Cerebellar nuclear complex (tissue), 1 donor: ENCODE data around the gene HTR1E.
"Not testable (repeated sequence)": the region's sequence is repeated elsewhere in the genome, so short reads cannot be mapped to it uniquely, and the experiment has no call there.

ENCODE experiments used
- DNase-seq, 2 experiments: peaks; one replicate each; lab custom pipeline; 2025; lab: John Stamatoyannopoulos, UW

HTR1E gene

GRCh38 chr6:86973088-86973487 is 35.8 kb downstream of the HTR1E start:
- DNase-seq: no peak

- DNase-seq: no peak
Measured at GRCh38 chr6:86978251-86978650, 40.9 kb downstream of the HTR1E start.

- no peak for DNase-seq
Measured at GRCh38 chr6:87001494-87001893, 64.2 kb downstream of the HTR1E start.

GRCh38 chr6:87002391-87002790 is 65.1 kb downstream of the HTR1E start:
- DNase-seq: not testable (repeated sequence)

GRCh38 chr6:87006541-87006940 is 69.2 kb downstream of the HTR1E start:
- not testable (repeated sequence) for DNase-seq

GRCh38 chr6:87009581-87009980 is 72.3 kb downstream of the HTR1E start:
- DNase-seq: not testable (repeated sequence)

GRCh38 chr6:87012035-87012434 is 74.7 kb downstream of the HTR1E start:
- DNase-seq: no peak

GRCh38 chr6:87012743-87013142 is 75.4 kb downstream of the HTR1E start:
- DNase-seq: no peak

- no peak for DNase-seq
Measured at GRCh38 chr6:87016772-87017171, 79.4 kb downstream of the HTR1E start.

- DNase-seq: no peak
Measured at GRCh38 chr6:87027021-87027420, 89.7 kb downstream of the HTR1E start.

GRCh38 chr6:87029711-87030314 is 92.5 kb downstream of the HTR1E start:
- peak in 1 of 2 experiments; percentile 4 for DNase-seq

GRCh38 chr6:87040729-87041128 is 103.4 kb downstream of the HTR1E start:
- DNase-seq: no peak

- DNase-seq: no peak
Measured at GRCh38 chr6:87045521-87046075, 108.3 kb downstream of the HTR1E start.

- DNase-seq: no peak
Measured at GRCh38 chr6:87049779-87050178, 112.5 kb downstream of the HTR1E start.

- DNase-seq: no peak
Measured at GRCh38 chr6:87053312-87053711, 116.0 kb downstream of the HTR1E start.

- no peak for DNase-seq
Measured at GRCh38 chr6:87054143-87054833, 117.0 kb downstream of the HTR1E start.

GRCh38 chr6:87059943-87060342 is 122.6 kb downstream of the HTR1E start:
- DNase-seq: no peak

GRCh38 chr6:87065117-87065516 is 127.8 kb downstream of the HTR1E start:
- DNase-seq: no peak
